Head of caudate nucleus (tissue), 42 donors: ENCODE measurements around the gene C4BPB.

Experiments
- DNase-seq, 42 donors: peaks; one replicate each; pipeline versions ENCODE4 v3.0.0 to v3.0.0-alpha.2; 2020 to 2021; ENCODE audit warnings: mixed read lengths in 7 of 42
- intact Hi-C: fragments of 100-400 bp; cut with DNase I; formaldehyde crosslinking; loops from one replicate; pipeline ENCODE4 v1.15.0; 2022

The C4BPB gene

DNA sequence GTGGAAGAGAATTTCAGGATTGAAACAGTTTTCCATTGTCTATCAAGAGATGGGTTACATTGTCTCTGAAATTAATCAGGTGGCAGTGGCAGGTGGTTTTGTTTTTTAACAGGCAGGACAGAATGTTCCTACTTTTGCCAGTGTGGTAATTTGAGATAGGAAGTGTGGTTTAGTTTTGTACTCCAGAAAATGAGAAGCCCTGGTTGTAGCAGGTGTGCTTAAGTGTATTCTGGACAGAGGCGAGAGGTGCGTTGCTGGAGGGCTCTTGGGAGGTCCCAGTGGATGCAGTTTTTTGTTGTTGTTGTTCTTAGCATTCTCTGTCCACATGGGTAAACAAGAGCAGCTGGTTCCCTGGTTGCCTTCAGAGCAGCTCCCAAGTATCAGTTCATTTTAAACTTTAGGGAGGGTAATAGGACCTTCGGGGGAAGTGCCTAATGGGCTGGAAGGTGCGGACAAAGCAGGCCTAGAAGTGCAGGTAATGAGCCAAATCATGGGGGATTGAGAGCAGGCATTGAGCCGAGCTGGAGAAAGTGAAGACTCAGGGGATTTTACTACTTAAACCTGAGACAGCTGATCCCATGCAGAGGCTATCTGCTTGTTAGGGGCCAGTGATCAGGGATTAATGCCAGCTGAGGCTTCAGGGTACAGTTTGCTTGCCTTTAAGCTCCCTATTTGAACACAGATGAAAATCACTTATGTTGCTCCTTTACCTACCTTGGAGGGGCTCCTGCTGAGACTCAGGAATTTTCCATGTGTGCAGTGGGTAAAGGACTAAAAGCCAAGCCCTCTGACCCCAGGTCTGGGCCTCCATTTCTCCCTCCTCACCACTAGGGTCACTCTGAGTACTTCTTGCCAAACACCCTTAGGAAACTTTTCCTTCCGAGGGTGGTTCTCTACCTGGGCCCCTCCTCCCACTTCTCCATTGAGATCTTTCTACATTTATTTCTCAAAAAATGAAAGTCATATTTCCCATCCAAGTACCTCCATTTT lies 29.5 kb upstream of the C4BPB start:
- DNase-seq: no peak
- intact Hi-C loops: no loop called here

DNA sequence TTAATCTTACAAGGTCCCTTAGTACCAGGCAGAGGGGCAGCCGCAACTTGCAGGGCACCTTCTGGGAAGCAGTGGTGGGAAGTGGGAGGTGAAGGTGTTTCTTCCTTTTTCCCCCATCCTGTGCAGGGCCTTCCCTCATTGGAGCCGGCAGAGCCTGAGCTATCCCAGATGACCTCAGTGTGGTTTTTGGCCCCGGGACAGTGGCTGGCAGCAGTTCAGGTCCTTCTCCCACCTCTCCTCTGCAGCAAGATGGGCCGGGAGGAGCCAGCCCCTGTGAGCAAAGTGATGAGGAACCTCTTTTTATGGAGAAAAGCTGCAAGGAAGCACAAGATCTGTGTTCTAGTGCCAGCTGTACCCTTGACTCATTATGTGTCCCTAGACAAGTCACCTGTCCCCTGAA lies 28.8 kb upstream of the C4BPB start:
- intact Hi-C loops: no loop called here
- no peak for DNase-seq

DNA sequence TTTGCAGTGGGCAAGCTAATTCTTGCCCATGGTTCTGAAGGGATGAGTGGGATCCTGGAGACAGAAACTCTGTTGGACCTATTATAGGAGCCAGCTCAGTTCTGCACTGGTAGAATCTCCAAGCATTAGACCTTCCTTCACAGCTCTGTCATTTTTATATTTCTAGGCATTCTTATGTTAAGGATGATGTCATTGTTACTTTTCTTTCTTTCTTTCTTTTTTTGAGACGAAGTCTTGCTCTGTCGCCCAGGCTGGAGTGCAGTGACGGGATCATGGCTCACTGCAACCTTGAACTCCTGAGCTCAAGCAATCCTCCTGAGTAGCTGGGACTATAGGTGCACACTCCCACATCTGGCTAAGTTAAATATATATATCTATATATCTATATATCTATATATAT lies 28.1 kb upstream of the C4BPB start:
- intact Hi-C loops: no loop called here
- DNase-seq: no peak

DNA sequence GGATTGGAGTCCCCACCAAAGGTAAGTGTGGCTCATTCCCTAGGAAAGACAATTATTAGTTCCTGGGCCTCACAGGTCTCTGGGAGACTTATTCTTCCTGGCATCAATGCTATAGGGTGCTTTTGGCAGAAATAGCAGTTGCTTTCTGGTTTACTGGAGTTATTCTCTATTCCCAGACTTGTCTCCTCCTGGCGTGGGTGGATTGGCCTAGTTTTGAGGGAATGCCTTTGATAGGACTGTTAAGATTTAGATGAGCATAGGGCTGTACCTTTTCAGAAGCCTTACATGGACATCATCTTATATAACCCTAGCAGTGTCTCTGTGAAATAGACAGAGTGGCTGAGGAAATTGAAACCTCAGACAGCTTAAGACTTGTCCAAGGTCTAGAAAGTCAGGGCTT lies 26.6 kb upstream of the C4BPB start:
- intact Hi-C loops: no loop called here
- DNase-seq: peak in 15 of 42 donors; percentile 24 to 69 (median 53)

DNA sequence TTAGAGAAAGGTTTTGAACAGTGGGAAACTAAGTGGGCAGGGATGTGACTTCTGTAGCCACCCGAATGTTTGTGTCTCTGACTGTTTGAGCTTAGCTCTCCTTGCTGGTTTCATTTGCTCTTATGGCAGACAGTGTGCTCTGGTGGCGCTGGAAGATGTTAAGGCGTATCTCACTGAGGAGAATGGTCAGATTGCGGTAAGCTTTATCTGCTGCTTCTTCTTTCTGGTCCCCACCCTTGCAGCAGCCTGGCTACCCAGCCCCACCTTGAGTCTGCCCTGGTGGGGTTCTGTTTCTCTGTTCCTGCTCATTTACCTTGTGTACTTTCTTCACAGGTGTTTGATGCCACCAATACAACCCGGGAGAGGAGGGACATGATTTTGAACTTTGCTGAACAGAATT lies 25.6 kb upstream of the C4BPB start:
- intact Hi-C loops: no loop called here

DNA sequence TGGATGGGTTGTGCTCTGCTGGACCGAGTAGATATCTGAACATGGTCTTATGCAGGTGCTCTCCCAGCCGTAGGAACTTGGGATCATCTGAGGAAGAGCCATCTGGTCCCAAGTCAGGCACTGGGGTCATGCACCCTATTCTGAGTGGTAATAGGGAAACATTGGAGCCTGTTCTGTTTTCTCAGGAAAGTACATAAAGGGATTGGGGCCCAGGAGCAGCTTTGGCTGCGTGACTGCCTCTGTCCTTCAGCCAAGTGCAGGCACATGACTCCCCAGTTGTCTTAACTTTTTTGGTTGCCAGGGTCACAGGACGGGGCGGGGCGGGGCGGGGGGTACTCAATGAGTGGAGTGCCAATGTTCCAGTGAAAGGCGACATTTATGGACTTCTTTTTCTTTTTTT lies 24.1 kb upstream of the C4BPB start:
- DNase-seq: peak in 13 of 42 donors; percentile 17 to 72 (median 42)

More for the DNA sequence above, 25.6 kb upstream of the C4BPB start:
- no peak for DNase-seq

DNA sequence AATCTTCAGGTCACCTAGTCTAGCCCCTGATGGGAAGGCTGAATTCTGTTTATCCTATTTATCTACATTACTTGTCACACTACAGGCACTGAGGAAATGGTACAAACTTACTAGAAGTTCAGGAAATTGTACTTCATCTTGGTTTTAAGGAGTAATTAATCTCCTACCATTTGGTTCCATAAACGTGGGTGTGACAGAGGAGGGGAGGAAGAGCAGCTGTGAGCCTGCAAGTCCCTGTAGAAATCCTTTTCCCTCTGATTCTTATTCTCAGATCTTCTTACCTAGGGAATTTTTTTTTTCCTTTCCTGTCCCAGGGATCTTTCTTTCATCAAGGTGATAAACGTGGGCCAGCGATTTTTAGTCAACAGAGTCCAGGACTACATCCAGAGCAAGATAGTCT lies 21.5 kb upstream of the C4BPB start:
- no peak for DNase-seq
- intact Hi-C loops: no loop called here

More for the DNA sequence above, 24.1 kb upstream of the C4BPB start:
- intact Hi-C loops: no loop called here

DNA sequence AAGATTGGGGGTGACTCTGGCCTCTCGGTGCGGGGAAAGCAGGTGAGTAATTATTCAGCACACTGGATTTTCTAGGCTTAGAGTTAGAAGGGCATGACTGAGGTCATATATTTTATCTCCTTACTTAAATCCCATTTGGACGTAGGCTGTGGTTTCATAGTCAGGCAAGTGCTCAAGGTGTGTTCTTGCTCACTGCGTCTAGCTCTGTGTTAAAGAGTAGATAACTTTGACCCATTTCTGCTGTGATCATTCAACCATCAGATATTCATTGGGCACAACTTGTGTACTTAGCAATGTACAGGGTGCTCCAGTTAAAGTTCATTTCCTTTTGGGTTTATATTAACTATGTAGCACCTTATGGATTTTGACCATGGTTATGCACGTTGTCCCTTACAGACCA lies 21.0 kb upstream of the C4BPB start:
- intact Hi-C loops: no loop called here
- no peak for DNase-seq

DNA sequence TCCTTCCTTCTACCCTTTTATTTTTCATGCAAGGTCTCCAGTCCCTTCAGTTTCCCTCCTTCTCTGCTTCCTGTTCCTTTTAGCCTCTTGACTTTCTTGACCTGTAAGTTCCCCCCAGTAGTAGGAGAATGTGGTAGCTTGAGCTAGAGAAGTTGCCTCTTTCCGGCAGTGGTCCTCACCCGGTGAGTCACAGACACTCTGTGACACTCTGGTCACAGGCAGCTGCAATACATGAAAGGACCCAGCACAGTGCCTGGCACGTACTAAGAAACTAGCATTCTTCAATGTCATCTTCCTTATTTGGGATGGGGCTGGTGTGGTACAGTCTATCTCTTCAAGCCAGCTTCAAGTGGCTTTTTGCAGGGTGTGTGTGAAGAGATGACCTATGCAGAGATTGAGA lies 19.6 kb upstream of the C4BPB start:
- intact Hi-C loops: no loop called here
- DNase-seq: no peak

DNA sequence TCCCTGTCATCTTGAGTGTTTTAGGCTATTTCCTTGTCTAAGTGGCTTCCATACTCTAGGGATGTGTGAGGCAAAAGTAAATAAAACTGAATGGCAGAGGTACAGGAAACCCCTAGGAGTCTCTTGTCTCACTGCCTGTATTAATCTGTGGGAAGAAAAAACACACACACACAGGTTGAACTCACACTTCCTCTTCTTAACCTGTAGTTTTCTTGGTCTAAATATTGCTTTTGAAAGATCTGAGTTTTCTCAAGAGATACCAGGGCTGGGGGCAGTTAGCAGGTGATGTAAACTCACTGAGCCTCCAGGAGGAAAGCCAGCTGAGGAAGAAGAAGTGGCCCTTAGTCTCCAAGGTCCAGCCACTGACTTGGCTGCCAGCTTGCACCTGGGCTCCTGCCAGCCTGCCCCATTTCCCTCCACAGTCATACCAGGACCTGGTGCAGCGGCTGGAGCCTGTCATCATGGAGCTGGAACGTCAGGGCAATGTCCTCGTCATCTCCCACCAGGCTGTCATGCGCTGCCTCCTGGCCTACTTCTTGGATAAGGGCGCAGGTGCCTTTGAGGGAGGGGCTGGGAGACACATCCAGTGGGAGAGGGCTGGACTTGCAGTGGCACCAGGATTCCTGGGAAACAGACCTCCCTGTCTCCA lies 18.7 kb upstream of the C4BPB start:
- intact Hi-C loops: no loop called here
- peak in 8 of 42 donors; percentile 23 to 60 (median 30) for DNase-seq

DNA sequence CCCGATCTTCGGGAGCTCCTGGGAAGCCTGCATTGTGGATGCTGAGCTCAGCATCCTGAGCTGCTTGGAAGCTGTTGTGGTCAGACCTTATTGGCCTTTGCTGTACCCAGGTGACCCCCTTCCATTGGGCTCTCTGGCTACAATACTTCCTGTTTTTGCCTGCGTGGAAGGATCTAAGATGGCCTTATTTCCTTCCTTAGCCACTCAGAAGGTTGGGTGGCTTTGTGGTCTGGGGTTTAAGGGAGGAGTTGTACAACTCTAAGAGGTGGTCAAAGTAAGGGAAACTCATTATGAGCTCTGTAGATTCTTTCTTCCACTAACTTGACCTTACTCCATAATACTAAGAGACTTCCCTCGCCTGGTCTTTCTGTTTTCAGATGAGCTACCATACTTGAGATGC lies 17.8 kb upstream of the C4BPB start:
- intact Hi-C loops: no loop called here

DNA sequence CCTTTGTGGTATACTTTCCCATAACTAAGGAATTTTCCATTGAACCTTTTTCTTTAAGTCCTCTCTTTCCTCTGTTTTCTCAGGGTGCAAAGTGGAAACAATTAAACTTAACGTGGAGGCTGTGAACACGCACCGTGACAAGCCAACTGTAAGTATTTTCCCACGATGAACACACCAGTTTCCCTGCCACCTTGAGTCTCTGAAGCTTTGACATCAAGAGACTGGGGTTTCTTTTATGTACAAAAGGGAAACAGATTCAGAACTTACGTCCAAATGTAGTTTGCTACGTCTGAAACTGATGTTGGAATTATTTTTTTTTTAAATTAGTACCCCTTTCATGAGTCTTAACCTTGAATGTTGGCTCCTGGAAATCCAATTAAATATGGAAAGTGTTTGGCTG lies 17.2 kb upstream of the C4BPB start:
- DNase-seq: no peak
- intact Hi-C loops: no loop called here

More for the DNA sequence above, 17.8 kb upstream of the C4BPB start:
- no peak for DNase-seq

DNA sequence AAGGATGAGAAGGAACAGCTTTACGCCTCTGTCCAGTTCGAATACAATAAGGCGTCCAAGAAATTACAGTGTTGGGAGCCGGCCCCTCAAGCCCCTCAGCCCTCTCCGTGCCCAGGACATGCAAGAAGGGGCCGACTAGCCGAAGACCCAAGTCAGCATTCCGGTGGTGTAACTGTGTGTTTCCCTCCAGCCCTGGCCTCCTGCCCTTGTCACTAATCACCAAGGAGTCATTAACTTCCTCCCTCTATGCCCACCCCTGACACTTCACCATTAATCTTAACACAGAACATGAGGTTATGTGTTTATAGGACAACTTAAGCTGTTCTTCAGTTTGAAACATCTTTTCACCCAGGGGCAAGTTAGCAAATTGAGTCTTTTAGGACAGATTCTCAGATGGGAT lies 16.4 kb upstream of the C4BPB start:
- intact Hi-C loops: no loop called here

DNA sequence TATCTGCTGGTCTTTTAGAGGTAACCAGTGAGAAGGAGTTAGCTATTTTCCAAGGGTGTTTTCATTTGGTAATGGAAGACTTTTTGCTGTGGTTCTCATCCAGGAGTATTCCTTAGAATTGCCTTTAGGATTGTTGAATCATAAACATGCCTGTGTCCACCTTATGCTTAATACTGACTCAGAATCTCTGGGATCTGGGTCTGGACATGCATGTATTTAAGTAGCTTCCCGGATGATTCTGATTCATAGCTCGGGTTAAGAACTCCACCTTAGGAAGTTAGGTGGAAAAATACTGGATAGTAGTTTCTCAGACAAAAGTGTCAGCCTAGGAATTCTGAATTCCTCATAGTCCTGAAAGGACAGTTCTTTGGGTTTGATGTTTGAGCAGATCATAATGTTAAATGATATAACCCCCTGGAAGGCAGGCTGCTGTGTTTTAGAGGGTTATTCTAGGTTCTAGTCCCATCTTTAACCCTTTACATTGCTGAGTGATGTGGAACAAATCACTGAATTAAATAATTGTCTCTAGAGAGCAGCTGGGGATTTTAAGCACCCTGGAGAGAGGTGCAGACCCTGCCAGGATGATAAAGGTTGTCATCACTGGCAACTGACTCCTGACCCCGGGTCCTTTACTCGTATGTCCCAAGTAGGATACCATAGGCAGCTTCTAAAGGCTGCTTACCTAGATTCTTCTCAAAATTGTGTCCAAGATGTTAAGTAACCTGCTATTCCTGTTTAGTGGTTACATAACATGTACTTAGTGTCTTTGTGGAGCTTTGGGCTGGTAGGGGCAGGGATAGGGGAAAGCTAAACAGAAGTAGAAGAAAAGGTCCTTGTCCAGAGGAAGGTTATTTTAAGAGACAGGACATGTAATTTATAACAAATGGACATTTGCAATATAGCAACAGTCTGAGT lies 14.5 kb upstream of the C4BPB start:
- intact Hi-C loops: no loop called here
- DNase-seq: no peak

More for the DNA sequence above, 16.4 kb upstream of the C4BPB start:
- no peak for DNase-seq

DNA sequence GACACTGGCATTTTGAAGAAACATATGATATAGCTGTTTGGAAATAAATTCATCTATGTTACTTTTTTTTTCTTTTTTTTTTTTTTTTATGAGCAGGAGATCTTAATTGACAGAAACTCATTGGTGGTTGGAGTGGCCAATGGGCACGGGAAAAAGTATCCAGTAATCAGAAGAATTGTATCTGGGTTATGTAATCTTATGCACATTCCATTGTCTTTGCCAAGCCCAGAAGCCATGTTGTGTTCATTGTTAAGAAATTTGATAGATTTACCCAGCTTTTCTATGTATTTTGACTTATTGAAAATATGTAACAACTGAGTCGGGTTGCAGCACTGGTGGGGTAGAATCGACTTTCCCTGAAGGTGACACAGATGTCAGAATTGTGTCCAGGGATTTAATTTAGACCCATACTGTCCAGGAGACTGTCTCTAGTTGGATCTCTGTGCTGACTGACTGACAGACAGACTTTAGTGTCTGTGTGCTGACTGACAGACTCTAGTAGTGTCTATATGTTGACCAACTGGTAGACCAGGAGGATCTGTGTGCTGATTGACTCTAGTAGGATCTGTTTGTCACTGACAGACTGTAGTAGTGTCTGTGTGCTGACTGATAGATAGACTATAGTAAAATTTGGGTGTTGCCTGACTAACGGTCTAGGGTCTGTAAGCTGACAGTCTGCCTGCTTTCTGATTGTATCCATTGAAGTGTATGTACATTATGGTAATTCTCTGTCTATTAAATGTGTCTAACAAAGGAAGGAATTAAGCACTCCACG lies 12.3 kb upstream of the C4BPB start:
- no peak for DNase-seq
- intact Hi-C loops: no loop called here

DNA sequence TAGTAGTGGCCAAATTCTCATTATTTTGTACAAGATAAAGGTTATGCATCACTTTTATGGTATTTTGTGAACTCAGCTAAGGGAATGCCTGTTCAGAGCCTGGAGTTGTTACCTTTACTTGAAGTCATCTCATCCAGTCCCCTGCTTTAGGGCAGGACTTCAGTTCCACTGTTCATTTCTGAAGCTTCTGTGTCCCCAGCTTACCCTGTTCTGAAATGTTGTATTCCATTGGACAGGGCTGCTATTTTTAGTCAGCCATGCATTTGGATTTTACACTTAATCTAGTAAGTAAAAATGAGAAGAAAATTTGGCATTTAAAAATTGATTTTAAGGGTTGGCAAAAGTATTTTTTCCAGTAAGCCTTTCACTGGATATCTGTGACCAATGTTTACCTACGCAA lies 11.6 kb upstream of the C4BPB start:
- intact Hi-C loops: no loop called here
- DNase-seq: no peak

DNA sequence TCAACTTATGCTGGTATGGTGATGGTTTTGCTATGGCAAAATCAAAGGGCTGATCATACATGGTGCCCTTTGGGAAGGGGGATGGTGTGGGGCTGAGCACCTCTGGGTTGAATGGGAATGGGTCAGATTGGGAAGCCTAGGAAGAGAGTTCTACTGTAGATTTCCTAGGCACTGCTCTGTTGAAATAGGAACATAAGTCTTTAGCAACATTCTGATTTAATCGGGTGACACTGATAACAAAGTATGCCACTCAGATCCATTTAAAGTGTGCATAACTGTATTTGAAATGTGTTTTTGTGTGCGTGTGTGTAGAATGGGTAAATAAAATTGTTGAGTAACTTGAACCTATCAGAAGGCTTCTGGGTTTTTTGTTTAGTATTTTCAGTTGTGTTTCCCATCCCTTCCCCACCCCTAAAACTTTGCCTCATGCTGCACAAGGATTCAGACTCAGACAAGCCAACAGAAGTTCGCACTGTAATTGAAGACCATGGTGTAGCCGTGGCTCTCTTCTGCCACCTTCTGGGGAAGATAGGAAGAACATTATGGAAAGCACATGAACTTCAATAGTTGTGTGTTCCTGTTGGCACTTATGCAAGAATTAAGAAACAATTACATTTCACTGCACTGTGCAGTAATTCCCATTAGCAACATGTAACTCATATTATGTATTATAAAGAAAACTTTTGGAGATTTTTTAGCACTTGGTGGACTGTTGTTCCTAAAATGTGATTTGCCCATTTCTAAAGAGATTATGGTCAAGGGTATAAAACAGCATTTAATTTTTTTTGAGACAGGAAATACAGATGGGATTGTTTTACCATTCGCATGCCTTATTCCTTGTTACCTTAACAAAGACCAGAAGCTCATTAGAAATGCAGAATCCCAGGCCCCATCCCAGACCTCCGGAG lies 10.9 kb upstream of the C4BPB start:
- intact Hi-C loops: no loop called here
- DNase-seq: peak in 39 of 42 donors; percentile 13 to 88 (median 66)
